Fibroblast of pulmonary artery (primary cell): ENCODE data around the gene FTO.

Experiments used
- DNase-seq: peaks from one replicate; pipeline ENCODE4 v3.0.0-alpha.2; 2010; ENCODE audit warnings: low read depth
- H3K4me3 ChIP-seq: replicated peaks from 2 replicates; pipeline ENCODE4 v1.5.1; 2011; ENCODE audit warnings: low read depth, mild to moderate bottlenecking, control low read depth, low read length, moderate library complexity
- TF ChIP-seq, protein P1 (sequence below): IDR thresholded peaks from 2 replicates; pipeline ENCODE4 v1.5.1; 2011; ENCODE audit warnings: mild to moderate bottlenecking, control low read depth, low read length, inconsistent platforms; ENCODE audit errors: missing control alignments

The FTO gene

DNA sequence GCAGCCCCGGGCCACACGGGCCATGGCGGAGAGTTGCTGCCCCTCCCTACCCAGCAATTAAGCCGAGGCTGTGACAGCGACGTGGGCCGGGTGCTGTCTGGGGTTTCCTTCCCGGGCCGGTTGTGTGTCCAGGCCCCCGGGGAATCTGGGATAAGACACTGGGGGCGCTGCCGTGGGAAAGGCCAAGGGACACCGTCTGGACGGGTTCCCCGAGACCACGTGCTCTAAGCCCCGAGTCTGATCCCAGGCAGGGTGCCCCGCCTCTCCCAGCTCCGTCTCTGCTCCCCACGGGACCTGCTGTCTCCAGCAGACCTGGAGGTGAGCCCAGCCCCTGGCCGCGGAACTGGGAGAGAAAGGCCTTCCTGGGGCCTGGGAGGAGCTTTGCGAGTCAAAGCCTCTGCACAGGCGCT is 490.4 kb downstream of the FTO start:
- no peak for DNase-seq
- H3K4me3 ChIP-seq = no peak overlapping the region
- TF ChIP-seq, protein P1, sequence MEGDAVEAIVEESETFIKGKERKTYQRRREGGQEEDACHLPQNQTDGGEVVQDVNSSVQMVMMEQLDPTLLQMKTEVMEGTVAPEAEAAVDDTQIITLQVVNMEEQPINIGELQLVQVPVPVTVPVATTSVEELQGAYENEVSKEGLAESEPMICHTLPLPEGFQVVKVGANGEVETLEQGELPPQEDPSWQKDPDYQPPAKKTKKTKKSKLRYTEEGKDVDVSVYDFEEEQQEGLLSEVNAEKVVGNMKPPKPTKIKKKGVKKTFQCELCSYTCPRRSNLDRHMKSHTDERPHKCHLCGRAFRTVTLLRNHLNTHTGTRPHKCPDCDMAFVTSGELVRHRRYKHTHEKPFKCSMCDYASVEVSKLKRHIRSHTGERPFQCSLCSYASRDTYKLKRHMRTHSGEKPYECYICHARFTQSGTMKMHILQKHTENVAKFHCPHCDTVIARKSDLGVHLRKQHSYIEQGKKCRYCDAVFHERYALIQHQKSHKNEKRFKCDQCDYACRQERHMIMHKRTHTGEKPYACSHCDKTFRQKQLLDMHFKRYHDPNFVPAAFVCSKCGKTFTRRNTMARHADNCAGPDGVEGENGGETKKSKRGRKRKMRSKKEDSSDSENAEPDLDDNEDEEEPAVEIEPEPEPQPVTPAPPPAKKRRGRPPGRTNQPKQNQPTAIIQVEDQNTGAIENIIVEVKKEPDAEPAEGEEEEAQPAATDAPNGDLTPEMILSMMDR = no peak

DNA sequence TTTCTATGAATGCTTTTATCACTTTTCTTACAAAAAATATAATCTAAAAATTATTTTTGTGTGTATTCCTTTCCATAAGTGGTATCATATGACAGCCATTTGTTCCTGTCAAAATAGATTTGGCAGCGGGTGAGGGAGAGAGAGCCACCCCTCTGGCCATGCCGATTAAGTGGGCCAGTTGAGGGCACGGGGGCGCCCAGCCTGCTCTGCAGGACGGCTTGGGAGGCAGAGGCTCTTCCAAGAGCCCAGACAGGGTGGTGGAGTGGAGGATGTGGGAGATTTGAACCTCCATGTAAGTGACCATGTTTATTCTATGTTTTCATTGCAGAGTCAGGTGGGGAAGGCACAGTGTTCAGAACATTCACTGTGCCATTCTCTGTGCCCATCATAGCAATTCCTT is 493.8 kb downstream of the FTO start:
- TF ChIP-seq, protein P1 = no peak
- H3K4me3 ChIP-seq = no peak overlapping the region
- DNase-seq = no peak

DNA sequence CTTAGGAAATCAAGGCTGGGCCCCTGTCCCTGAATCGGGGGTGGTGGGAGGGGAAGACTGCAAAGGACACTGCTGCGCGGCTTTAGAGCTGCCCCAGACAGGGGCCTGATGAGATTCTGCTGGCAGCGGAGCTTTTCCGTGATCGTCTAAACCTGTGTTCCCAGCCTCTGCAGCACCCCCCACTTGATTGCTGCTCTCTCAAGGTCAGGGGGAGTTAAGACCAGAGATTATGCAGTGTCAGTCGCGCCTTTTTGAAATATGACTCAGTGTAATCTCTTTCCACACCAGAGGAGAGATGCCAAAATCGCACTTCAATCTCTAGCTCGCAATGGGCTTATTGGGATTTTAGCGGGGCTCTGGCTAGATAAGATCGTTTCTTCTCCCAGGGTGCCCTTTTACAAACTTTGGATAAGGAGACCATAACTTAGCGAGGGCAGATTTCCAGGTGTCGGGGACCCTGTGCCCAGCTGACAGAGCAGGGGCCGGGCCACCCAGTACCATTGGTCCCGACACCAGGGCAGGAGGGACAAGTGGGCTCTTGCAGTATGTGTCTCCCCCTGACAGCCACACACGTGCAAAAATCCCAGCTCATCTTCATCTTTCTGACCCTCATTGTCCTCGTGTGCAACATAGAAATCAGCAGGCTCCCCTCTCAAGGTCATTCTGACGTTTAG is 495.7 kb downstream of the FTO start:
- no peak for DNase-seq
- TF ChIP-seq, protein P1 = no peak
- H3K4me3 ChIP-seq = no peak overlapping the region

DNA sequence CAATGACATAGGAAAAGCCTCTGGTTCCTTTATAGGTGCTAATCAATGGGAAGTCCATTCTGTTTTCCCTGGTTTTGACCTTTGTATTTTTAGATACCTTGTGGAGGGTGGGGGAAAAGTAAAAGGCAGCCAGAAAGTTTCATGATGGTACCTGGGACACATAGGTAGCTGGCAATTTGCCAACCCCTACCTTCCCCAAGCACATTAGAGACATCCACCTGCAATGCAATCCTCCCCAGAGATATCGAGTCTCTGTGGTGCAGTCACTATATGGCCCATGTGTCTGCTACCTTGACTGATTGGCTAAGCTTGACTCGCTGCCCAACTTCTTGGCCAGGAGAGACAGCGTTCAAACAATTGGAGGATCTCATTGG is 496.2 kb downstream of the FTO start:
- DNase-seq = no peak
- TF ChIP-seq, protein P1 = no peak
- H3K4me3 ChIP-seq = no peak overlapping the region

DNA sequence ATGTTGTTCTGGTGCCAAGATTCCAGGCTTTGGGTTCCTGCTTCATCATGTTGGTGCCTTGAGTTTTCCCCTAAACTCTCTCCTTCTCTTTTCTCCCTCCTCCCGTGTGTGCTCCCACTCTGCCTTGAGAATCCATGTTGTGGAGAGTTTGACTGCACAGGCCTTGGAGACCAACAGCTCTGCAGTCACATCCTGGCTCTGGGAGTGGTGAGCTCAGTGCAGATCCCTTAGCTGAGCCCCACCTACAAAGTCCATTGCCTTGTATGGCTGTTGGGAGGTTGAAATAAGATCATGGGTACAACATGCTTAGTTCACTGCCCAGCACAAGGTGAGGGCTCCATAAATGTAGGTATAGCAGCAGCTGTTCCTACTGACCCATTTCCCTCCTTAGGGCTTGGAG is 496.8 kb downstream of the FTO start:
- no peak overlapping the region for H3K4me3 ChIP-seq
- DNase-seq = no peak
- TF ChIP-seq, protein P1 = no peak

DNA sequence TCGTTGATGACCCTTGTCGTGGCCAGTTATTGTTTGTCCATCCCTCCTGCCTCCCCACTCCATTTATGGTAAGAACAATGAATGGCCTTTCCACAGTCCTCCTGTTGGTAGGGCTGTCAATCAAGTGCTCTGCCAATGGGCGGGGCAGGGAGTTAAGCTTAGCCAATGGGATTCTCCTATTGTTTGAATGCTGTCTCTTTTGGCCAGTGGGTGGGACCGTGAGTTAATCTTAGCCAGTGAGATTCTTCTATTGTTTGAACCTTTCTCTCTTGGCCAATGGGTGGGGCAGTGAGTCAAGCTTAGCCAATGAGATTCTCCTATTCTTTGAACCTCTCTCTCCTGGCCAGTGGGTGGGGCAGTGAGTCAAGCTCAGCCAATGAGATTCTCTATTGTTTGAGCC is 497.2 kb downstream of the FTO start:
- no peak for DNase-seq
- H3K4me3 ChIP-seq = no peak overlapping the region
- TF ChIP-seq, protein P1 = no peak
